Measurements from ENCODE around the gene DEFB129.
"Not testable (repeated sequence)": the region's sequence is repeated elsewhere in the genome, so short reads cannot be mapped to it uniquely, and the experiment has no call there.

DEFB129 gene

GRCh38 chr20:226958-227357 is at the start of gene DEFB129:
Gene DEFB129 (plus strand): TSS chr20:227258. CDS start chr20:227289, 31 bp downstream.
- no peak for DNase-seq (ENCODE audit: low spot score)

GRCh38 chr20:184288-184687 is 42.8 kb upstream of the DEFB129 start:
- no peak for DNase-seq (ENCODE audit: low spot score)

GRCh38 chr20:187733-188132 is 39.3 kb upstream of the DEFB129 start:
- DNase-seq (ENCODE audit: low spot score): no peak

- no peak for DNase-seq (ENCODE audit: low spot score)
Observed at GRCh38 chr20:189611-190010, 37.4 kb upstream of the DEFB129 start, which contains the start of gene DEFB128. Gene DEFB128 (minus strand): TSS chr20:189711. CDS start chr20:189623, 88 bp downstream.

GRCh38 chr20:198225-198624 is 28.8 kb upstream of the DEFB129 start:
- DNase-seq (ENCODE audit: low spot score): no peak

- no peak for DNase-seq (ENCODE audit: low spot score)
Observed at GRCh38 chr20:199996-200395, 27.1 kb upstream of the DEFB129 start.

GRCh38 chr20:203630-204029 is 23.4 kb upstream of the DEFB129 start:
- DNase-seq (ENCODE audit: low spot score): not testable (repeated sequence)

GRCh38 chr20:208942-209566 is 18.0 kb upstream of the DEFB129 start:
- no peak for DNase-seq (ENCODE audit: low spot score)

- no peak for DNase-seq (ENCODE audit: low spot score)
Observed at GRCh38 chr20:210809-211502, 16.1 kb upstream of the DEFB129 start.

- DNase-seq (ENCODE audit: low spot score): no peak
Observed at GRCh38 chr20:214383-214782, 12.7 kb upstream of the DEFB129 start.

- no peak for DNase-seq (ENCODE audit: low spot score)
Observed at GRCh38 chr20:215796-216195, 11.3 kb upstream of the DEFB129 start.

GRCh38 chr20:217266-217665 is 9.8 kb upstream of the DEFB129 start:
- DNase-seq (ENCODE audit: low spot score): no peak

- DNase-seq (ENCODE audit: low spot score): no peak
Observed at GRCh38 chr20:219290-220115, 7.6 kb upstream of the DEFB129 start.

GRCh38 chr20:221258-221830 is 5.7 kb upstream of the DEFB129 start:
- no peak for DNase-seq (ENCODE audit: low spot score)

GRCh38 chr20:225879-226278 is 1.2 kb upstream of the DEFB129 start:
- DNase-seq (ENCODE audit: low spot score): not testable (repeated sequence)

GRCh38 chr20:227439-228105 is 514 bp downstream of the DEFB129 start:
- DNase-seq (ENCODE audit: low spot score): no peak

- DNase-seq (ENCODE audit: low spot score): no peak
Observed at GRCh38 chr20:235891-236290, 8.8 kb downstream of the DEFB129 start.

- DNase-seq (ENCODE audit: low spot score): no peak
Observed at GRCh38 chr20:237489-237888, 10.4 kb downstream of the DEFB129 start.

- no peak for DNase-seq (ENCODE audit: low spot score)
Observed at GRCh38 chr20:237929-238328, 10.9 kb downstream of the DEFB129 start.

- DNase-seq (ENCODE audit: low spot score): no peak
Observed at GRCh38 chr20:242905-243304, 15.8 kb downstream of the DEFB129 start.

- no peak for DNase-seq (ENCODE audit: low spot score)
Observed at GRCh38 chr20:251354-251753, 24.3 kb downstream of the DEFB129 start.

GRCh38 chr20:252801-253200 is 25.7 kb downstream of the DEFB129 start:
- DNase-seq (ENCODE audit: low spot score): no peak

Measured in left forelimb (tissue), 1 donor.